ENCODE measurements around the gene DENND10. TPM values are rescaled to one million over a fixed set of nuclear protein-coding genes. Genes with fewer than 3 reads are reported as not detected.
"Not testable (repeated sequence)": the region's sequence is repeated elsewhere in the genome, so short reads cannot be mapped to it uniquely, and the experiment has no call there.

The DENND10 gene
- total RNA-seq, 1 experiment from 2014 or later: 35.2 TPM

DNA sequence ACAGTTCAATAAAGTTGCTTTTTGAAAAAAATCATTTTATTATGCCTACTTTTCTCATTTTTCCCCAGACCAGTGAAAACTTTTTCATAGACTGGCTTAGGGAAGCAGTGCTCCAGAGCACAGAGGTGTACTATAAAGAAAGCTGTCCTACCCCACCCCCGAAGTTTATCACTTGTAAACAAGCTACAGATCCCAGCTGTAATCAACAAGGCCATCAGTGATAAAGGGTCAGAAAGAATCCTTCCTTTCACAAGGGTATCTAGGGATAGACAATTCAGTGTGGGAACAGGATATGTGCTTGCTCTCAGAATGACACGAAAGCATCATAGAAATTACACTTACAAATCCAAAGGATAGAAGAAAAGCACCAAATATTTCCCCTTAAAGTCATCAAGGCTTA is 70.2 kb downstream of the DENND10 start:
- H3K27me3 ChIP-seq (ENCODE audit: low read length): no peaks in the 10 kb centered on the region
- H2AFZ ChIP-seq (ENCODE audit: low read length): no peak overlapping the region
- DNase-seq: no peak
- no peak overlapping the region for H3K27ac ChIP-seq (ENCODE audit: low read length)
- peaks cover 45% of the 10 kb centered on the region for H3K4me1 ChIP-seq (ENCODE audit: low read length)
- no peaks in the 10 kb centered on the region for H3K9me2 ChIP-seq (replicated peaks; ENCODE audit: insufficient read depth, low read length)
- H3K4me2 ChIP-seq (ENCODE audit: low read depth, low read length, poor library complexity, severe bottlenecking): no peak overlapping the region
- peaks cover 50% of the 10 kb centered on the region for H3K79me2 ChIP-seq (ENCODE audit: low read length)
- no peaks in the 10 kb centered on the region for H3K9me3 ChIP-seq (ENCODE audit: low read length)
- H3K4me3 ChIP-seq (ENCODE audit: low read length): no peak overlapping the region
- peaks cover 44% of the 10 kb centered on the region for H3K36me3 ChIP-seq (ENCODE audit: insufficient read depth, low read length)
- H4K20me1 ChIP-seq (ENCODE audit: insufficient read depth, low read depth, low read length): peaks cover 6% of the 10 kb centered on the region; the same call in 1 of the 2 replicates
- no peak overlapping the region for H3K9ac ChIP-seq (ENCODE audit: low read length)

DNA sequence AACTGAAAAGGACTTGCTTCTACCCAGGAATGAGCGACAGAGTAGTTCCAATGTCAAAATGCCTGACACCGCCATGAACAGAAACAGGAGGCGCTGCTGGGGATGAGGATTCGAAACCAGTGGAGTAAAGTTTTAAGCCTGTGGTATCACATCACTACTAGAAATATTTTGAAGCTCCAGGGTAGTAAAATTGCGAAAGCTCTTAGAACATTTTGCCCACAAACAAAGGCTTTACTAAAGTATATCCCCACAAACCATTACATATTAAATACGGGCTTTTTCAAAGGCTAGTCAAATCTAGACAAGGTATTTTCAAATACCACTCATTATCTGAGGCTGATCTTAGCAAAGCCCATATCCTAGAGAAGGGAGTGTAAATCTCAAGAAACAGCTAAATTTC is 72.3 kb downstream of the DENND10 start:
- no peaks in the 10 kb centered on the region for H3K27me3 ChIP-seq (ENCODE audit: low read length)
- H3K9ac ChIP-seq (ENCODE audit: low read length): no peak overlapping the region
- H3K4me1 ChIP-seq (ENCODE audit: low read length): peaks cover 34% of the 10 kb centered on the region
- no peak overlapping the region for H3K4me2 ChIP-seq (ENCODE audit: low read depth, low read length, poor library complexity, severe bottlenecking)
- H2AFZ ChIP-seq (ENCODE audit: low read length): no peak overlapping the region
- H3K4me3 ChIP-seq (ENCODE audit: low read length): no peak overlapping the region
- DNase-seq: no peak
- H3K36me3 ChIP-seq (ENCODE audit: insufficient read depth, low read length): peaks cover 32% of the 10 kb centered on the region
- peak overlapping the region; percentile 35; the same call in 1 of the 2 replicates for H3K27ac ChIP-seq (ENCODE audit: low read length)
- H4K20me1 ChIP-seq (ENCODE audit: insufficient read depth, low read depth, low read length): peaks cover 6% of the 10 kb centered on the region; the same call in 1 of the 2 replicates
- no peaks in the 10 kb centered on the region for H3K9me3 ChIP-seq (ENCODE audit: low read length)
- H3K9me2 ChIP-seq (replicated peaks; ENCODE audit: insufficient read depth, low read length): no peaks in the 10 kb centered on the region
- H3K79me2 ChIP-seq (ENCODE audit: low read length): peaks cover 50% of the 10 kb centered on the region

GRCh38 chr10:119177708-119178371 is 73.9 kb downstream of the DENND10 start:
- peak overlapping the region; percentile 80 for H3K4me3 ChIP-seq (ENCODE audit: low read length)

GRCh38 chr10:119178372-119179119 is 74.6 kb downstream of the DENND10 start, which contains the start of gene PRDX3:
TSS of gene PRDX3 (minus strand) at chr10:119178812. CDS start at chr10:119178790, 22 bp downstream.
- Histone ChIP-seq H3K9ac (ENCODE audit: low read length) (peak within 1 kb of the TSS; percentile 80), H3K9me3 (ENCODE audit: low read length) (no peaks in the 10 kb centered on the region), H3K27me3 (ENCODE audit: low read length) (no peaks in the 10 kb centered on the region), H3K4me3 (ENCODE audit: low read length) (peak within 1 kb of the TSS; percentile 80), H3K9me2 (replicated peaks; ENCODE audit: insufficient read depth, low read length) (no peaks in the 10 kb centered on the region), H2AFZ (ENCODE audit: low read length) (peak within 1 kb of the TSS; percentile 97), H3K4me2 (ENCODE audit: low read depth, low read length, poor library complexity, severe bottlenecking) (peak within 1 kb of the TSS; percentile 74), H3K4me1 (ENCODE audit: low read length) (peaks cover 34% of the 10 kb centered on the region), H4K20me1 (ENCODE audit: insufficient read depth, low read depth, low read length) (peaks cover 6% of the 10 kb centered on the region; the same call in 1 of the 2 replicates), H3K36me3 (ENCODE audit: insufficient read depth, low read length) (peaks cover 18% of the 10 kb centered on the region; the same call in 1 of the 2 replicates), H3K27ac (ENCODE audit: low read length) (peak within 1 kb of the TSS; percentile 74), H3K79me2 (ENCODE audit: low read length) (peaks cover 45% of the 10 kb centered on the region)
- peak; percentile 96 for DNase-seq

More at GRCh38 chr10:119177708-119178371, 73.9 kb downstream of the DENND10 start:
- peaks cover 20% of the 10 kb centered on the region; the same call in 1 of the 2 replicates for H3K36me3 ChIP-seq (ENCODE audit: insufficient read depth, low read length)
- H3K4me1 ChIP-seq (ENCODE audit: low read length): peaks cover 34% of the 10 kb centered on the region
- H3K27me3 ChIP-seq (ENCODE audit: low read length): no peaks in the 10 kb centered on the region
- peak; percentile 55 for DNase-seq
- H3K9me3 ChIP-seq (ENCODE audit: low read length): no peaks in the 10 kb centered on the region
- H3K9me2 ChIP-seq (replicated peaks; ENCODE audit: insufficient read depth, low read length): no peaks in the 10 kb centered on the region
- H3K4me2 ChIP-seq (ENCODE audit: low read depth, low read length, poor library complexity, severe bottlenecking): peak overlapping the region; percentile 74
- peak overlapping the region; percentile 80 for H3K9ac ChIP-seq (ENCODE audit: low read length)
- H2AFZ ChIP-seq (ENCODE audit: low read length): peak overlapping the region; percentile 97
- H4K20me1 ChIP-seq (ENCODE audit: insufficient read depth, low read depth, low read length): peaks cover 6% of the 10 kb centered on the region; the same call in 1 of the 2 replicates
- peaks cover 46% of the 10 kb centered on the region for H3K79me2 ChIP-seq (ENCODE audit: low read length)
- H3K27ac ChIP-seq (ENCODE audit: low read length): peak overlapping the region; percentile 74

GRCh38 chr10:119180850-119181400 is 77.0 kb downstream of the DENND10 start:
- Histone ChIP-seq H3K4me1 (ENCODE audit: low read length) (peaks cover 23% of the 10 kb centered on the region), H3K79me2 (ENCODE audit: low read length) (peaks cover 26% of the 10 kb centered on the region)
- not testable (repeated sequence) for H2AFZ ChIP-seq (ENCODE audit: low read length); H4K20me1 ChIP-seq (ENCODE audit: insufficient read depth, low read depth, low read length); H3K9ac ChIP-seq (ENCODE audit: low read length); H3K4me2 ChIP-seq (ENCODE audit: low read depth, low read length, poor library complexity, severe bottlenecking); H3K27me3 ChIP-seq (ENCODE audit: low read length); H3K9me3 ChIP-seq (ENCODE audit: low read length); H3K9me2 ChIP-seq (replicated peaks; ENCODE audit: insufficient read depth, low read length); H3K27ac ChIP-seq (ENCODE audit: low read length); H3K4me3 ChIP-seq (ENCODE audit: low read length); H3K36me3 ChIP-seq (ENCODE audit: insufficient read depth, low read length); DNase-seq

DNA sequence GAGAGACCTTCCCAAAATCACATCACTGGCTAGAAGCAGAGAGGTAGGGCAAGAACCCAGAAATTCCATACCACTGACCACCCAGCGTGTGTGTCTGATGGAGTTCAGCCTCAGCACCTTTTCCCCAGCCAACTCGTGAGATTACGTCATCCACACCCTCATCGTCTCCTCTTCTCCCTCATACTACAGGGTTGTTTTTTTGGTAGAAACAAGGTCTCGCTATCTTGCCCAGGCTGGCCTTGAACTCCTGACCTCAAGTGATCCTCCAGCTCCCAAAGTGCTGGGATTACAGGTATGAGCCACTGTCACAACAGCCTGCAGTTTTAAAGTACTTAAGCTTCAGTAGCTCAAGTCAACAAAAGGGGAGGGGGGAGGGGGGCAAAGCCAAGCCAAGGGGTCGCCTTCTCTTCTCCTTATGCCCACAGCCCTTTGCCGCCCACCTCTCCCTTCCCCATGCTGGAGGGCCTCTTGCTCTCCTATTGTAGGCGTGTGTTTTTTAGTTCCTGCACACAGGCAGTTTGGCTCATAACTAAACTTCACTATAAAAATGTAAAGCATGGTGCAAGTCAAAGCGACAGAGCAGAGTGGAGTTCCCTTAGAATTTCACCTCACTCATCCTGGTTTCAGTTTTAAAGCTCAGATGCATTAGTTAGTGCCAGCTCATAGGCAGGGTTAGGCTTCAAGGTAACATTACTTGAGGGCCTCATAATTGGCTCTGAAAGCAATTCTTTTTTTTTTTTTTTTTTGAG is 79.9 kb downstream of the DENND10 start:
- H3K9me3 ChIP-seq (ENCODE audit: low read length): no peaks in the 10 kb centered on the region
- no peak overlapping the region for H3K4me3 ChIP-seq (ENCODE audit: low read length)
- peaks cover 5% of the 10 kb centered on the region for H3K4me1 ChIP-seq (ENCODE audit: low read length)
- no peaks in the 10 kb centered on the region for H3K36me3 ChIP-seq (ENCODE audit: insufficient read depth, low read length)
- H2AFZ ChIP-seq (ENCODE audit: low read length): no peak overlapping the region
- no peak overlapping the region for H3K9ac ChIP-seq (ENCODE audit: low read length)
- H3K9me2 ChIP-seq (replicated peaks; ENCODE audit: insufficient read depth, low read length): no peaks in the 10 kb centered on the region
- DNase-seq: no peak
- no peaks in the 10 kb centered on the region for H3K27me3 ChIP-seq (ENCODE audit: low read length)
- no peak overlapping the region for H3K4me2 ChIP-seq (ENCODE audit: low read depth, low read length, poor library complexity, severe bottlenecking)
- H3K79me2 ChIP-seq (ENCODE audit: low read length): no peaks in the 10 kb centered on the region
- no peaks in the 10 kb centered on the region for H4K20me1 ChIP-seq (ENCODE audit: insufficient read depth, low read depth, low read length)
- H3K27ac ChIP-seq (ENCODE audit: low read length): no peak overlapping the region
